ENCODE data around the gene IL1RN. TPM values are rescaled to one million over a fixed set of nuclear protein-coding genes. Genes with fewer than 3 reads are reported as not detected.
A peak's percentile ranks its signal among the peaks of the same experiment; 100 is the strongest.

IL1RN gene
- total RNA-seq, 4 donors from 2014 or later, result 0.67 to 1.3 (median 1.3) TPM; not detected in 1

DNA sequence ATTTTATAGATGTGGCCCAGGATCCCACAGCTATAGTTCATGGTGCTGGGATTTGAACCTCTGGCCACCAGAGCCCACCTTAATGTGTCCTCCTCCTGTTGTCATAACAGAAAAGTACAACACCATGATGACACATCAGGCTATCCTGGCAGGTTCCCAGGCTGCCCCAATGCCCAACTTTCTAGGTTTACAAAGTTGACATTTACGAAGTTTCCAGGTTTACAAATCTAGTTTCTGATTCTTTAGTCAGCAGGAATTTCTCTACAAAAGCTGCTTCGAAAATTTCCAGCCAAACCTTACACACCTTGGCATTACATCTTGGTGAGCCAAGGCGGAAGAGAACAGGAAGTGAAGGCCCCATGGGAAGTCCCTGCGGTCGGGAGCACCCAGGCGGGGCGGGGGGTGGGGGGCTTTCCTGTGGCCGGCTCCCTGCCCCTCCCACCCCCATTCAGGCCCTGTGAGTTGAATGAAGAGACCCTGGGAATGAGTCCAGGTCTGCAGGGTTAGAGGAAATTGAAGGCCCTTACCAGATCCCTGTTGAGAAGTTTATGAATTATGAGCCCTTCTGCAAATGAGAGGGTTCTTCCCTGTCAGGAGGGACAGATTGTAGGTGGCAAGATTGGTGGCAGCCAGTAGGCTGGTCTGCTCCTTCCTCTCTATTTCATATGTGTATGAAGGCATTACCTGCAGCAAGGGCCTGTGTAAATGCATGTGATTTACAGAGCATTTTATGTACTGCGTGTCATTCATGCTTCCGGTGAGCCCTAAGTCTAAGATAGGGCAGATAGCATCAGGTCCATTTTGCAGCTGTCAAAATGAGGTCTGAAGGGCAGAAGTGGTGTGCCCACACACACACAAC lies 11.1 kb upstream of the IL1RN start:
- peaks cover 24 to 33% of the 10 kb centered on the region in 2 donors for H3K4me1 ChIP-seq
- intact Hi-C loops (cut with DNase I), result no loop called here
- no peaks in the 10 kb centered on the region for H3K36me3 ChIP-seq
- no peaks in the 10 kb centered on the region for H3K27me3 ChIP-seq
- 56 to 78% methylated on average over 10 of the region's 10 CpGs for WGBS, 2 donors
- no peaks in the 10 kb centered on the region for H3K9me3 ChIP-seq
- DNase-seq, result peak in 1 of 2 donors; percentile 48
- TF ChIP-seq POLR2A (IDR thresholded peaks at IDR 0.05) (no peak), CTCF (IDR thresholded peaks at IDR 0.05) (no peak)
- no peak overlapping the region for H3K4me3 ChIP-seq (replicated peaks in 1 of 3)
- H3K27ac ChIP-seq, result peak overlapping the region; percentile 54 to 91 (median 87)

DNA sequence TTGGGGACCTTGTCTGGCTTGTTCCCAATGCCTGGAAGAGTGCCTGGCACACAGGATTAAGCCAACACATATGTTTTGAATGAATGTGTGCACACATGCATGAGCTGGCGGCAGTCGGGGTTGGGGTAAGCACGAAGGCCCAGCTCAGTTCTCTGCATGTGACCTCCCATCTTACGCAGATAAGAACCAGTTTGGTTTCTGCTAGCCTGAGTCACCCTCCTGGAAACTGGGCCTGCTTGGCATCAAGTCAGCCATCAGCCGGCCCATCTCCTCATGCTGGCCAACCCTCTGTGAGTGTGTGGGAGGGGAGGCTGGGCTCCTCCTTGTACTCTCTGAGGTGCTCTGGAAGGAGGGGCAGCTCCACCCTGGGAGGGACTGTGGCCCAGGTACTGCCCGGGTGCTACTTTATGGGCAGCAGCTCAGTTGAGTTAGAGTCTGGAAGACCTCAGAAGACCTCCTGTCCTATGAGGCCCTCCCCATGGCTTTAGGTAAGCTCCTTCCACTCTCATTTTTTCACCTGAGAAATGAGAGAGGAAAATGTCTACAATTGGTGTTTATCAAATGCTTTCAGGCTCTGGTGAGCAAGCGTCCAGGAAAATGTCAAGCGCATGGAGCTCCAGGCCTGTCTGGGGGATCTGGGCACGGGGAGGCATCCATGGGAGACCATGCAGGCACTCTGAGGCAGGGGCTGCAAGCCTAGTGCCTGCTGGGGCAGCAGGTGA lies 9.7 kb upstream of the IL1RN start:
- intact Hi-C loops (cut with DNase I), result no loop called here

GRCh38 chr2:113118263-113118657 lies 9.1 kb upstream of the IL1RN start:
- DNase-seq, result no peak
- Histone ChIP-seq H3K36me3 (no peaks in the 10 kb centered on the region), H3K4me1 (peaks cover 15 to 21% of the 10 kb centered on the region in 2 donors), H3K4me3 (replicated peaks in 1 of 3) (no peak overlapping the region), H3K9me3 (no peaks in the 10 kb centered on the region), H3K27ac (peak overlapping the region; percentile 66 to 91 (median 87)), H3K27me3 (no peaks in the 10 kb centered on the region)
- intact Hi-C loops (cut with DNase I), result no loop called here
- TF ChIP-seq POLR2A (IDR thresholded peaks at IDR 0.05) (no peak), CTCF (IDR thresholded peaks at IDR 0.05) (no peak)
- WGBS, 2 donors, result 96 to 98% methylated on average over 2 of the region's 2 CpGs

More for the DNA sequence above, 9.7 kb upstream of the IL1RN start:
- no peak overlapping the region for H3K4me3 ChIP-seq (replicated peaks in 1 of 3)
- H3K9me3 ChIP-seq, result no peaks in the 10 kb centered on the region
- peak overlapping the region; percentile 66 to 91 (median 87) for H3K27ac ChIP-seq
- H3K4me1 ChIP-seq, result peaks cover 15 to 21% of the 10 kb centered on the region in 2 donors
- 40 to 58% methylated on average over 9 of the region's 9 CpGs for WGBS, 2 donors
- no peaks in the 10 kb centered on the region for H3K36me3 ChIP-seq
- H3K27me3 ChIP-seq, result no peaks in the 10 kb centered on the region
- peak; percentile 94 to 96 for DNase-seq
- TF ChIP-seq CTCF (IDR thresholded peaks at IDR 0.05) (no peak), POLR2A (IDR thresholded peaks at IDR 0.05) (peak in 1 of 2 donors; percentile 25)

DNA sequence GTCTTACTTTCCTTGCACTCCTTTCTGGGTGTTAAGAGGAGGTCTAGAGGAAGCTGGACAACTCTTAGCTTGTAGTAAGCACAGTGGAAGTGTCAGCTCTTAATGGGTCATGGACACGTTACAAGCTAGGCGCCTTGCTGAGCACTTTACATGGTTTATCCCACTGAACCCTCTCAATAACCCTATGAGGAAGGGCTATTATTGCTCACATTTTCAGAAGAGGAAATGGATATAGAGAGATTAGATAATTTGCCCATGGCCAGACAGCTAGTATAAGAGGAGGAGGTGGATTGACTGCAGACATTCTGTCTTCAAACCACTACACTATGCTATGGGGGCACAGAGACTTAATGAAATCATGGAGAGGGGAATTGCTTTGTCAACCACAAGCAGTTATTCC lies 8.3 kb upstream of the IL1RN start:
- no peaks in the 10 kb centered on the region for H3K9me3 ChIP-seq

More for the DNA sequence above, 8.3 kb upstream of the IL1RN start:
- DNase-seq, result no peak
- Histone ChIP-seq H3K27me3 (no peaks in the 10 kb centered on the region), H3K36me3 (no peaks in the 10 kb centered on the region), H3K4me1 (peaks cover 15 to 21% of the 10 kb centered on the region in 2 donors), H3K4me3 (replicated peaks in 1 of 3) (no peak overlapping the region), H3K27ac (no peak overlapping the region)
- 86 to 91% methylated on average over 2 of the region's 2 CpGs for WGBS, 2 donors
- intact Hi-C loops (cut with DNase I), result no loop called here
- no peak for TF ChIP-seq CTCF (IDR thresholded peaks at IDR 0.05)
- TF ChIP-seq POLR2A (IDR thresholded peaks at IDR 0.05), result no peak

Data from thyroid gland (tissue), 4 donors.